HepG2 (cell line): ENCODE results near the gene FOXA3. TPM values are rescaled to one million over a fixed set of nuclear protein-coding genes. Genes with fewer than 3 reads are reported as not detected.

Experiments
- FIP1L1 ChIP-seq: fragments of 200-400 bp; formaldehyde crosslinking; IDR thresholded peaks from 2 replicates; pipeline ENCODE4 v1.6.1; 2018; ENCODE audit warnings: low read depth, mild to moderate bottlenecking, low read length, moderate library complexity, borderline replicate concordance; ENCODE audit not compliant: insufficient read depth
- HNRNPLL ChIP-seq: fragments of 200-400 bp; formaldehyde crosslinking; IDR thresholded peaks from 2 replicates; pipeline ENCODE4 v1.6.1; 2017; ENCODE audit warnings: mild to moderate bottlenecking, low read depth, low read length; ENCODE audit not compliant: poor library complexity, severe bottlenecking
- MLLT10 ChIP-seq: sonication (generic); formaldehyde crosslinking; IDR thresholded peaks from 2 replicates; pipeline ENCODE4 v1.4.0; 2020; ENCODE audit warnings: missing genetic modification reagents
- MTA1 ChIP-seq: sonication (generic); formaldehyde crosslinking; IDR thresholded peaks from 2 replicates; pipeline ENCODE4 v1.4.0; 2020; ENCODE audit warnings: missing genetic modification reagents, mild to moderate bottlenecking, borderline replicate concordance
- RAD21 ChIP-seq: fragments of 450-650 bp; formaldehyde crosslinking; IDR thresholded peaks from 2 replicates; pipeline ENCODE4 v1.5.0; 2020; ENCODE audit warnings: mild to moderate bottlenecking
- RCOR2 ChIP-seq: IDR thresholded peaks from 2 replicates; pipeline ENCODE4 v1.6.1; 2016; ENCODE audit warnings: missing biosample characterization, missing genetic modification reagents
- SETDB1 ChIP-seq: sonication (generic); formaldehyde crosslinking; IDR thresholded peaks from 2 replicates; pipeline ENCODE4 v1.5.1; 2020; ENCODE audit warnings: missing genetic modification reagents, mild to moderate bottlenecking, borderline replicate concordance
- SMYD3 ChIP-seq: sonication (generic); formaldehyde crosslinking; IDR thresholded peaks from 2 replicates; pipeline ENCODE4 v1.8.1; 2023; ENCODE audit warnings: mild to moderate bottlenecking, missing genetic modification reagents
- THAP7 ChIP-seq: sonication (generic); formaldehyde crosslinking; IDR thresholded peaks from 2 replicates; pipeline ENCODE4 v1.8.1; 2023; ENCODE audit warnings: mild to moderate bottlenecking, missing genetic modification reagents
- TP53 ChIP-seq: sonication (generic); formaldehyde crosslinking; conservative IDR thresholded peaks from 2 replicates; pipeline ENCODE4 v1.4.0; 2020; ENCODE audit warnings: missing genetic modification reagents
- WIZ ChIP-seq: sonication (generic); formaldehyde crosslinking; IDR thresholded peaks from 2 replicates; pipeline ENCODE4 v1.5.1; 2020; ENCODE audit warnings: mild to moderate bottlenecking, missing genetic modification reagents
- ZNF44 ChIP-seq: sonication (generic); formaldehyde crosslinking; IDR thresholded peaks from 2 replicates; pipeline ENCODE4 v1.5.1; 2020; ENCODE audit warnings: mild to moderate bottlenecking, missing genetic modification reagents
- ZNF512B ChIP-seq: sonication (generic); formaldehyde crosslinking; IDR thresholded peaks from 2 replicates; pipeline ENCODE4 v1.5.1; 2020; ENCODE audit warnings: missing genetic modification reagents, mild to moderate bottlenecking, borderline replicate concordance
- ZNF597 ChIP-seq: sonication (generic); formaldehyde crosslinking; IDR thresholded peaks from 2 replicates; pipeline ENCODE4 v1.5.0; 2020; ENCODE audit warnings: missing genetic modification reagents
- ZNF616 ChIP-seq: sonication (generic); formaldehyde crosslinking; IDR thresholded peaks from 2 replicates; pipeline ENCODE4 v1.5.0; 2020; ENCODE audit warnings: low read depth, mild to moderate bottlenecking, missing genetic modification reagents
- ZNF652 ChIP-seq: IDR thresholded peaks from 2 replicates; pipeline ENCODE4 v1.6.1; 2016; ENCODE audit warnings: low read depth, borderline replicate concordance
- ZNF724P ChIP-seq: sonication (generic); formaldehyde crosslinking; IDR thresholded peaks from 2 replicates; pipeline ENCODE4 v1.8.0; 2022; ENCODE audit warnings: missing genetic modification reagents, borderline replicate concordance
- ZSCAN30 ChIP-seq: sonication (generic); formaldehyde crosslinking; IDR thresholded peaks from 2 replicates; pipeline ENCODE4 v1.5.0; 2020; ENCODE audit warnings: mild to moderate bottlenecking, missing genetic modification reagents
- ZXDC ChIP-seq: sonication (generic); formaldehyde crosslinking; IDR thresholded peaks from 2 replicates; pipeline ENCODE4 v1.5.0; 2020; ENCODE audit warnings: mild to moderate bottlenecking, missing genetic modification reagents
- polyA plus RNA-seq, 8 experiments: library from polyadenylated mRNA; depleted of rRNA in 3 of 8; stranded (reverse) in 7 of 8; unstranded in 1 of 8; fragments of >200 nt; fragmentation: Illumina TruSeq in 4 of 8; extraction: Trizol in 4 of 8; gene quantifications; 2 replicates each; pipeline versions ENCODE4 v1.2.1 to v1.2.3, GENCODE V29; 2011 to 2016; ENCODE audit warnings: low read depth in 4 of 8, missing spikeins in 1 of 8, mixed read lengths in 1 of 8; ENCODE audit not compliant: insufficient read depth in 1 of 8
- total RNA-seq, 5 experiments: library from RNA; depleted of rRNA; stranded (reverse); fragments of >200 nt; fragmentation: Illumina TruSeq; extraction: Trizol; gene quantifications; 2 replicates each; pipeline ENCODE4 v1.2.3, GENCODE V29; 2016; ENCODE audit warnings: low read depth in 1 of 5

FOXA3 gene
- total and polyA plus RNA-seq, 2 of the 13 experiments (the other 11 are each of a cell fraction or from before 2014, with no cell fraction given) = 29.8 to 47.6 TPM

- no peak for TF ChIP-seq SMYD3 (CRISPR knock-in tag)
- no peak for TF ChIP-seq ZNF512B (CRISPR knock-in tag)
- peak; percentile 78 for TF ChIP-seq RCOR2 (CRISPR knock-in tag)
- TF ChIP-seq MTA1 (CRISPR knock-in tag) = no peak
- no peak for TF ChIP-seq THAP7 (CRISPR knock-in tag)
- peak; percentile 44; the same call in 1 of the 2 replicates for TF ChIP-seq ZNF652 (CRISPR knock-in tag)
- TF ChIP-seq ZNF597 (CRISPR knock-in tag) = no peak
- no peak for TF ChIP-seq ZXDC
- no peak for TF ChIP-seq WIZ (CRISPR knock-in tag)
- no peak for TF ChIP-seq FIP1L1
- no peak for TF ChIP-seq ZNF616
- TF ChIP-seq ZSCAN30 (CRISPR knock-in tag) = no peak
- no peak for TF ChIP-seq ZNF724P (CRISPR knock-in tag)
- no peak for TF ChIP-seq TP53 (CRISPR knock-in tag)
- peak; percentile 34 for TF ChIP-seq HNRNPLL
- no peak for TF ChIP-seq SETDB1 (CRISPR knock-in tag)
- TF ChIP-seq RAD21 (CRISPR knock-in tag) = peak; percentile 98
- TF ChIP-seq MLLT10 = no peak
- TF ChIP-seq ZNF44 (CRISPR knock-in tag) = no peak
Measured at GRCh38 chr19:45863840-45864628, at the start of gene FOXA3 (continued).
